ENCODE data around the gene CLEC10A.
"Not testable (repeated sequence)": the region's sequence is repeated elsewhere in the genome, so short reads cannot be mapped to it uniquely, and the experiment has no call there.

Gene CLEC10A, protein sequence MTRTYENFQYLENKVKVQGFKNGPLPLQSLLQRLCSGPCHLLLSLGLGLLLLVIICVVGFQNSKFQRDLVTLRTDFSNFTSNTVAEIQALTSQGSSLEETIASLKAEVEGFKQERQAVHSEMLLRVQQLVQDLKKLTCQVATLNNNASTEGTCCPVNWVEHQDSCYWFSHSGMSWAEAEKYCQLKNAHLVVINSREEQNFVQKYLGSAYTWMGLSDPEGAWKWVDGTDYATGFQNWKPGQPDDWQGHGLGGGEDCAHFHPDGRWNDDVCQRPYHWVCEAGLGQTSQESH

DNA sequence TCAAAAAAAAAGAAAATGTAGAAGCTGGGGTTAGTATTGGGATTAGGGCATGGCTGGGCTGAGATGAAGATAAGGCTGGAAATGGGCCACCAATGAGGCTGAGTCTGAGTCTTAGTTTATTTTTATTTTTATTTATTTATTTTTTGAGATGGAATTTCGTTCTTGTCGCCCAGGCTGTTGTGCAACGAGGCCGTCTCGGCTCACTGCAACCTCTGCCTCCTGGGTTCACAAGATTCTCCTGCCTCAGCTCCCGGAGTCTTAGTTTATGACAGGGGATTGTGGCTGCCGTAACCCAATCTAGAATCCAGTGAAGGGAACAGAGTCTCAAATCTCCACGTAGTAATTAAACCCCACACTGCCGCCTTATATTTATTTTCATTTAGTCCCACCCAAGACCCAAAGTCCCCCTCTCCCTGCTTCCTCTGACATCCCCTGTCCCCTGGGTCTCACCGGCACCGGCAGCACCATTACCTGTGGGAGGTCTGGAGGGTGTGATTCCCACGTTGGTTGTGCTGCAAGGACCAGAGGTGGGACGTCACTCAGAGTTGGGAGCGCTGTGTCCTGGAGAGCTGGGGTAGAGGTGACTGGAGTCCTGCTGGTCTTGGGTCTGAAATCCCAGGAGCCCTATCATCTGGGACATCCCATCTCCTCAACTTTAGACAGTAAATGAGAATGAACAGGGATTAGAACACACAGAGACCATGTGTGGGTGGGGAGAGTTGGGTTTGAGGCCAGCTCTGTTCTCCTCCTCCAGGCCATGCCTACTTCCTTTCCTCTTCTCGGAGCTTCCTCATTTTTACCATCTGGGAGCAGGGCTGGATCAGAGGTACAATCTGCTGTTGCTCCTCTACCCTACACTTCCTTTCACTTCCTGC is at the start of gene CLEC10A:
Gene CLEC10A, minus strand, starts transcription at position 671 of the 875 bp plus-strand sequence. CDS start 1,439 bp downstream, outside the sequence.
- no peak for DNase-seq (ENCODE audit: low read depth in 2 of 2)

DNA sequence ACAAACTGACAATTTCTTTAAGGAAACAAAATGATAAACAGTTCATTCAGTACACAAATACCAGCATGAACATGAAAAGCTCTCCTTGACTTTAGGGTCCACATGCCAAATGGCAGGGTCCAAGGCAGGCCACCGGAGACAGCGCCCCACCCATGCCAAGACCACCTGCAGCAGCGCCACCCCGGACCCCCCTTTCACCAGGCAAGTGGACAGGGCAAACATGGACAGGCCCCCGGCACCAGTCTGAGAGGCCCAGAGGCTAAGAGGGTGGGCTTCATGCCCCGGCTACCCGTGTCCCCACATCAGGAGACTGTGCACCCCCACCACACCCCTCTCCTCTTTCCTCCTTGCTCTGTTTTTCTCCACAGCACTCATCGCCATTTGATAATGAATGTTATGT is 49.3 kb upstream of the CLEC10A start:
- DNase-seq (ENCODE audit: low read depth in 2 of 2), result no peak

DNA sequence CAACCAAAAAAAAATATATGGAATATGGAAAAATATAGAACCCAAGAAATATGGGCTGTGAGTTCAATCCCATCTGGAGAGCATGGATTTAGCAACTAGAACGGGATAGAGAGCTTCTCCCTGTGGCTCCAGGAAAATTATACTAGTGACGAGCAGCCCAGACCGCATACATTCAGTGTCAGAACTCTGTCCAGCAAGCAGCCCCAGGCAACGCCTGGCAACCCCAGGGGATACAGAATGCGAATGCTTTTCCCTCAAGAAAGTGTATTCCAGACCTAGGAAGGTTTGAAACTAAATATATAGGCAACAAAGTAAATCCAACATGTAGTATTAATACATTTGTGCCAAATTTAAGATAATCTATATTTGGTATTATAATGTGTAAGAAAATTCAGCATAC is 48.1 kb upstream of the CLEC10A start:
- no peak for DNase-seq (ENCODE audit: low read depth in 2 of 2)

DNA sequence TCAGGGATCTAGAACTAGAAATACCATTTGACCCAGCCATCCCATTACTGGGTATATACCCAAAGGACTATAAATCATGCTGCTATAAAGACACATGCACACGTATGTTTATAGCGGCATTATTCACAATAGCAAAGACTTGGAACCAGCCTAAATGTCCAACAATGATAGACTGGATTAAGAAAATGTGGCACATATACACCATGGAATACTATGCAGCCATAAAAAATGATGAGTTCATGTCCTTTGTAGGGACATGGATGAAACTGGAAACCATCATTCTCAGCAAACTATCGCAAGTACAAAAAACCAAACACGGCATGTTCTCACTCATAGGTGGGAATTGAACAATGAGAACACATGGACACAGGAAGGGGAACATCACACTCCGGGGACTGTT is 47.5 kb upstream of the CLEC10A start:
- not testable (repeated sequence) for DNase-seq (ENCODE audit: low read depth in 2 of 2)

DNA sequence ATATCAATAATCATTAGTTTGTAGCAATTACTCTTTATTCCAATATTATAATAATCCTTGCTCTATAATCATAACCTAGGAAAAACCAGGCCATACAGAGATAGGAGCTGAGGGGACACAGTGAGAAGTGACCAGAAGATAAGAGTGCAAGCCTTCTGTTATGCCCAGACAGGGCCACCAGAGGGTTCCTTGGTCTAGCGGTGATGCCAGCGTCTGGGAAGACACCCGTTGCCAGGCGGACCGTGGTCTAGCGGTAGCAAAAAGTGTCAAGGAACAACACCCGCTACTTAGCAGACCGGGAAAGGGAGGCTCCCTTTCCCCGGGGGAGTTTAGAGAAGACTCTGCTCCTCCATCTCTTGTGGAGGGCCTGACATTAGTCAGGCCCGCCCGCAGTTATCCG is 46.3 kb upstream of the CLEC10A start:
- DNase-seq (ENCODE audit: low read depth in 2 of 2), result not testable (repeated sequence)

DNA sequence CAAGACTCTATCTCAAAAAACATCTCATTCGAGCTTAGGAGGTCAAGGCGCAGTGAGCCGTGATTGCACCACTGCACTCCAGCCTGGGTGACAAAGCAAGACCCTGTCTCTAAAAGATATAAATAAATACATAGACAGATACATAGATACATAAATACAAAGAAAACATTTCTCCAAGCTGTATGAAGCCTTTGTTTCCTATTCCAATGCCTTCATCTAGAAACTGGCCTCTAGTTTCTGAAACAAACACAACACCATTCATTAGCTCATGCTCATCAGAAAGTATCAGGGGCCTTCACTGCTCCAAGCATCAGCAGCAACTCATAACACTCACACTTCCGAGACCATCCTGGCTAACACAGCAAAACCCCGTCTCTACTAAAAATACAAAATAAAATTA is 44.9 kb upstream of the CLEC10A start:
- no peak for DNase-seq (ENCODE audit: low read depth in 2 of 2)

DNA sequence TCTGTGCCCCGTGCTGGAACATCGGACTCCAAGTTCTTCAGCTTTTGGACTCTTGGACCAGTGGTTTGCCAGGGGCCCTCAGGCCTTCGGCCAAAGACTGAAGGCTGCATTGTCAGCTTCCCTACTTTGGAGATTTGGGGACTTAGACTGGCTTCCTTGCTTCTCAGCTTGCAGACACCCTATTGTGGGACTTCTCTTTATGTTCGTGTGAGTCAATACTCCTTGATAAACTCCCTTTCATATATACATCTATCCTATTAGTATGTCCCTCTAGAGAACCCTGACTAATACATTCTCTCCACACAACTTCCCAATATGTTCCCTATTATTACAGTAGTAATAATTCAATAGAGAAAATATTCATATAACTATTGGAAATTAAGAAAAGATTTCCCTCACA is 43.8 kb upstream of the CLEC10A start:
- no peak for DNase-seq (ENCODE audit: low read depth in 2 of 2)

DNA sequence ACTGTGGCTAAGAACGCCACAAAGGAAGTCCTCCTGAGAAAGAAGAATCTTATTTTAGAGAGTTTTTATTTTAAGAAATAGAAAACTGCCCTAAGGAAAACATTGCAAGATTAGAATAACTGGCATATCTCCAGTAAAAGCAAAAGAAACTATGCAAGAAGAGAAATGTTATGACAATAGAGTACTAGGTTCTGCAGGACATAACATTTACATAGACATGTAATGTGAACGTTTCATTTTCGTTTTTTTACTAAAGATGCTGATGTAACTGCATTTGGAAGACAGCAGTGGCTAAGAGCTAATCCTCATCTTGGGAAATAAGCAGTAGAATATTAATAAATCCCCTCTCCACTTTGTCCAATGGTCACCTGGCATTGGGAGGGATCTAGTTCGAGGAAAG is 42.3 kb upstream of the CLEC10A start:
- no peak for DNase-seq (ENCODE audit: low read depth in 2 of 2)

DNA sequence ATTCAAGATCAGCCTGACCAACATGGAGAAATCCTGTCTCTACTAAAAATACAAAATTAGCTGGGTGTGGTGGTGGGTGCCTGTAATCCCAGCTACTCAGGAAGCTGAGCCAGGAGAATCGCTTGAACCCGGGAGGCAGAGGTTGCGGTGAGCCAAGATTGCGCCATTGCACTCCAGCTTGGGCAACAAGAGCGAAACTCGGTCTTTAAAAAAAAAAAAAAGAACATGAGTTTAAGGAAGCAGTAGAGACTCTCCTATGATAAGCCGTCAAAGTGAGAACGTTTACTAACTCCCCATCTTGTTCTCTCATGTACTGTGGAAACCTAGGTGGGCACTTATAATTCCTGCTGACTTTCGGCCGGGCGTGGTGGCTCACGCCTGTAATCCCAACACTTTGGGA is 40.6 kb upstream of the CLEC10A start:
- DNase-seq (ENCODE audit: low read depth in 2 of 2), result not testable (repeated sequence)

DNA sequence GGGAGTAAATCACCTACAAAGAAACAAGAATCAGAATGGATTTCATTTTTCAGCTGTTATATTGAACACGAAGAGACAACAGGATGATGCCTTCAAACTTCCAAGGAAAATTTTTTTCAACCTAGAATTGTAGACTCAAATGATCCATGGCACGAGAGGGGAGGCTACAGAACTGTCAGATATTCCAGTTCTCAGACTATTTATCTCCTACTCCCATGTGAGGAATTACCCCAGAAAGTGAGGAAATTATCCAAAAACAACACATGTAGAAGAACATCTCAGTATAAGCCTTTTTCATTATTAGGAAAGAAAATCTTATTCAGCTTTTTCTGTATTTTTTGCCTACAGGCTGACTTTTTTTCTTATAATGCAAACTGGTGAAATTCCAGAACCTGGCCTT is 40.1 kb upstream of the CLEC10A start:
- DNase-seq (ENCODE audit: low read depth in 2 of 2), result no peak

DNA sequence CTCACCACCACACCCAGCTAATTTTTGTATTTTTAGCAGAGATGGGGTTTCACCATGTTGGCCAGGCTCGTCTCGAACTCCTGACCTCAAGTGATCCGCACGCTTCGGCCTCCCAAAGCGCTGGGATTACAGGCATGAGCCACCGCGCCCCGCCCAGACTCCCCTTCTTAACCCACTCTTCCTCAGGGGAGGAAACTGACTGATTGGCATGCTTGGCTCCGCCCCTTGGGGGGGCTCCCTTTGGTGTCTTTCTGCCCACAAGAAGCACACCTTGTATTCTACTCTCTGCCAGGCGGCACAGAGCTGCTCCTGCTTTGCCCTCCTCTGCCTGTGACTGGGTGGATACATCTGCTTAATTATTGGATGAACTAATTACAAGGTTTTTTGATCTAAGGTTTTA is 39.3 kb upstream of the CLEC10A start:
- no peak for DNase-seq (ENCODE audit: low read depth in 2 of 2)

DNA sequence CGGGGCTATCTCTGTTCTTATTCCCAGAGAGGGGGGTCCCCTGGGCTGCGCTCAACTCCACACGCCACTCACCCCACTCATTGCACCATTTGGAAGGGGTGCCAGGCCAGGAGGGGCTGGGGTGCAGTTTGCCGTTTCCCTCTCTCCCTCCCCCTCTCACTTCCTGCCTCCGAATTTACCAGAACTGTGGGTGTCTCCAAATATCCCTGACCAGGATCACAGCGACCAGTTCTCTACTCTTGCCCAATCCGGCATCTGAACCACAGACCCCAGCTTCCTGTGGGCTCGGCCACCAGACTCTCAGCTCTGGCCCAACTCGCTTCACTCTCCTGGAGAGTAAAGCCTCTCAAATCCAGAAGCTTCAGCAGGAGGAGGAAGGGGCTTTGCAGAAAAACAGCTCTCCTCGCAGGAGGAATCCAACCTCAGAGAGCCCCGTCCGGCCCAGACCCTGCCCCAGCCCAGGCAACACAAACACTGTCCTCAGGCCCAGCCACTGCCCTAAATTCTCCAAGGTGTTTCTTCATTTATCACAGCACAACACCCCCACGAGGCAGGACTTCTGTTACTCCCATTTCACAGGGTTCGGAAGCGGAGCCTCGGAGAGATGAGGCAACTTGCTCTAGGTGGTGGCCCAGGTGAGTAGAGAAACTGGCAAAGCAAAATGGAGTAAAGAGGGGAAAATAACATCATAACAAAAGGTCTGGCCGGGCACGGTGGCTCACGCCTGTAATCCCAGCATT is 35.0 kb upstream of the CLEC10A start:
- DNase-seq (ENCODE audit: low read depth in 2 of 2), result no peak

DNA sequence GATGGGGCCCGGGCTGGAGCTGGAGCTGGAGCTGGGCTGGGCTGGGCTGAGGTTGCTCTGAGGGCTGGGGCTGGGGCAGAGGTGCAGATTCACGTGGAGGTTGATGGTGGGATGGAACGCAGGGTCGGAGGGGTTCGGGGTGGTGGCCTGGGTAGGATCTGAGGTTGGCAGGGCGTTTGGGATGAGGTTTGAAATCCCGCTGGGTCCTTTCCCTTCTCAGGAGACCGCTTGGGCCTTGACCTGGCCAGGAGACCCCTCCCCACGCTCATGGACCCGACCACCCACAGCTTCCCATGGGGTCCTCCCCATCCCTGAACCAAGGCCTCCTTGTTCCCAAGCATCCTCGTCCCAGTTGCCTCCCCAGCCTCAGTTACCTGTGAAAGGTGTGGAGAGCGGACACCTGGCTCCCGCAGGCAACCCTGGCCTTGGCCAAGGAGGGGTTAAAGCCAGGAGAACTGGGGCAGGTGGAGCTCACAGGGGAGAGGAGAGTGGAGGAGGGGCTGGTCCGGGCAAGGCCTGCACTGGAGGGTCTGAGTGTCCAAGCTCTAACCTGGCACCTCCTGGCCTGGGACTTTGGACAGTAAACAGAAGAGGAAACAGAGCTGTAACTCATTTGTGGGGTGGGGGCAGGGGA is 34.3 kb upstream of the CLEC10A start, which contains the start of gene ASGR2:
Gene ASGR2, minus strand, starts transcription at position 582 of the 634 bp plus-strand sequence. CDS start 582 bp downstream, outside the sequence.
- DNase-seq (ENCODE audit: low read depth in 2 of 2), result no peak

DNA sequence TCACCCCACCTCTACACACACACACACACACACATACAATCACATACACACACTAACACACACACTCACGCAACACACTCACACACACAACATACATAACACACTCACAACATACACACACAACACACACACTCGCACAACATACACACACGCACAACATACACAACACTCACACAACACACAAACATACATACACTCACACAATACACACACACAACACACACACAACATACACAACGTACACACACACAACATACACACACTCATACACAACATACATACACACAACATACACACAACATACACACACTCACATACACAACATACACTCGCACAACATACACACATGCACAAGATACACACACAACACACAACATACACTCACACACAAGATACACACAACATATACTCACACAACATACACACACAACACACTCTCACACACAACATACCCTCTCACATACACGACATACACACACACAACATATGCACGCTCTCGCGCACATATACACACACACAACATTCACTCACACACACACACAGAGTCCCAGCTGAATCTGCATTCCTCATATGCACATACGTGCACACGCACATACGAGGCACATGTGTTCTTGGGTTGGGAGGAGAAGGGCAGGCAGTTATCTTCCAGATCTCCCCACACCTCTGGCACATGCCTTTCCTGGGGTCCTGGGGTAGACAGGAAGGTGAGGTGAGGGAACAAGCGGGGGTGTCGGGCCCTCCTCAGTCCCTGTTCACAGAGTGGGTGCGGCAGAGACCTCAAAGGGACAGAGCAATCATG is 33.4 kb upstream of the CLEC10A start:
- no peak for DNase-seq (ENCODE audit: low read depth in 2 of 2)

DNA sequence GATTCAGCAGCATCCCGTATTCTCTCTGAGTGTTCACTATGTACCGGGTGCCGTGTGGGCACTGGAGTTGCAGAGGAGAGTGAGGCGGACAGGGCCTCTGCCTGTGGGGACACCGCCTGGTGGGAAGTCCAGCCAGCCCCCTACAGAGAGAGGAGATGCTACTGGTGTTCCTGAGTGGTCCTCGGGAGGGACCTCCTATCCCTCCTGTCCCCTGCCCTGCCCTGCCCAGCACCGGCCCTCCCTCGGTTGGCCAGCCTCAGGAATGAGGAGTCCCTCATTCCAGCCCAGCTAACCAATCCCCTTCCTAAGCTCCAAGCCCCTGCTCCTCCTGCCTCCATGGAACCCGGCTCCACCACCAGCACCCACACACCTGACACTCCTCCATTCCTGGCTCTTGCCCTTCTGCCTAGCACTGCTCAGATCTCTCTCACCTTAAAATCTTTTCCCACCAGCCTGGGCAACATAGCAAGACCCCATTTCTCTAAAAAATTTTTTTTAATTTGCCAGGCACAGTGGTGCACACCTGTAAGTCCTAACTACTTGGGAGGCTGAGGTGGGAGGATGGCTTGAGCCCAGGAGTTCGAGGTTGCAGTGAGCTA is 32.6 kb upstream of the CLEC10A start:
- no peak for DNase-seq (ENCODE audit: low read depth in 2 of 2)

DNA sequence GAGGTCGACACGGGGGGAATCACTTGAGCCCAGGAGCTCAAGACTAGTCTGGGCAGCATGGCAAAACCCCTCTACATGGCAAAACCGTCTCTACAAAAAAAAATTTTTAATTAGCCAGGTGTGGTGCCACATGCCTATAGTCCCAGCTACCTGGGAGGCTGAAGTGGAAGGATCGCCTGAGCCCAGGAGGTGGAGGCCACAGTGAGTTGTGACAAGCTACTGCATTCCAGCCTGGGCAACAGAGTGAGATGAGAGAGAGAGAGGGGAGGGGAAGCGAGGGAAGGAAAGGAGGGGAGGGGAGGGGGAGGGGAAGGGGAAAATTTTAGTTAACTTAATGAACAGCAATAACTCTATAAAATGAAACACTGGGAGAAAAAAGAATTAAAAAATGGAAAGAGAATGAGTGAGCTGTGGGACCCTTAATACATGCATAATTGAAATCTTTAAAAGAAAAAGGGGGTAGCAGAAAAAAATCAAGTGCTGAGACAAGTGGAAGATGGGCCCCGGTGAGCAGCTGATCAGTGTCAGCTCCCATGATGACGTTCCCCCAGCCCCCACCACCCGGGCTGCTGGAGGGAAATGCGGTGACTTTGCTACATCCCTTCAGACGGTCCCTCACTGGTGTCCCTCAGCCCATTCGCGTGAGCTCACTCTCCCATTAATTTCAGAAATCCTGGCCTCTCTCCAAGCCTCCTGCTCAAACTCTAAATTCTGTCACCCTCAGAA is 31.9 kb upstream of the CLEC10A start:
- no peak for DNase-seq (ENCODE audit: low read depth in 2 of 2)

DNA sequence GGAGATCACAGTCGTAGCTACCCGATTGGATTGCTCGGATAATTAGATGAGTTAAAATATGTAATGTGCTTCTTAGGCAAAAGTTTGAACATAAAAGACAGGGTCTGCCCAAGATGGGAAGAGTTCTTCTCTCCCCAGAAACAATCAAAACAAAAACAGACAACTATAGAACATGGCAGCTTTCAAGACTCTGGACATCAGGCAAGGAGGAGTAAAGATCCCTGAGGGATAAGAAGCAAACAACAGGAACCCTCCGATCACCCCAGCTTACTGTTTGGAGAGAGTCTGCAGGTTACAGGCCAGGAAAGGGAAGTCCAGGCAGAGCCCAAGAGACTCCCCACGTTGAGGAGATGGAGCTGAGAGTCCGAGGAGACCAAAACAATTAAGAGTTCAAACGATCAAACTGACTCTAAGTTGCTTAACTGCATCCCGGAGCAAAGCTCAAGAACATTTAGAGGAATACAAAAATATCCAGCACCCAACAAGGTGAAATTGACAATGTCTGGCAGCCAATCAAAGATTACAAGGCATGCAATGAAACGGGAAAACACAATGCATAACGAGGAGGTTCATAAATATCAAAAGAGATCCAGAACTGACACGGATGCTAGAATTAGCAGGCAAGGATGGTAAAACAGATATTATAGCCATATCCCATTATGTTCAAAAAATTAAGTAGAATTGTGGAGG is 30.7 kb upstream of the CLEC10A start:
- no peak for DNase-seq (ENCODE audit: low read depth in 2 of 2)

DNA sequence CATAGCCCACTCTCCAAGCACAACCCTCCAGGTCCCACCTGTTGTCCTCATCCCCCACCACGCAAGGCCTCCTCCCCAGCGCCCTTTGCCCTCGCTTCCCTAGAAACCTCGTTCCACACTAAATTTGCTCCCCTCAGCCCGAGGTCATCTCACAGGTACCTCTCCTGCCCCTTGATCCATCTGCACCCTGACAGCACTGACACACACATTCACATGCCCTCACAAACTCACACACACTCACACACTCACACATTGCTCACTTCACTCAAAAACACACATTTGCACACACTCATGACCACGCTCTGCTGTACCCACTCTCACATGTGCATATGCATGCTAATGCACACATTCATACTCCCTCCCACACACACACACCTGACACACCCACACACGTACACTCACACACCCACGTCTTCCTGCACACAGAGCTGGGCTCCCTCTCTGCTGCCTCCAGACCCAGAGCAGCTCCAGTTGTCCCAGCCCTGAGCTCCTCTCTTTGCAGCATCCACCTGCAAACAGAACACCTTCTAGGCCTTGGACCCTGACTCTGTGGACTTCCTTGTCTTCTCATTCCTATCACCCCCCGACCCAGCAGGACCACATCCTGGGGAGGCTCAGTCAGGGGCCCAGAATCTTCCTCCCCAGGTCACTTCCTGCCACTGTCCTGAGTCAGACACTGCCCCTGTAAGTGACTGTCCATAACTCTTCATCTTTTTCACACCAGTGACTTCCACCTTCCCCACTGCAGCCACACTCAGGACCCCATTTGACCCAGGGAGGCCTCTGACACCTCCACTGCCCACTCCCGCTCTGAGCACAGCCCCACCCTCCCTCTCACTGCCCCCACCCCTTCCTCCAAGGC is 29.6 kb upstream of the CLEC10A start:
- DNase-seq (ENCODE audit: low read depth in 2 of 2), result no peak

Data from stimulated activated CD8-positive, alpha-beta memory T cell treated with anti-CD3 and anti-CD28 coated beads, Interleukin-2, amount 100 ng/mL, for 1 hour (primary cell).